Cardiac muscle cell (in vitro differentiated cells and primary cell): Measurements from ENCODE around the gene PTGFRN. TPM values are rescaled to one million over a fixed set of nuclear protein-coding genes. Genes with fewer than 3 reads are reported as not detected.

Experiments used
- DNase-seq, 2 donors: peaks; one replicate each; pipeline versions ENCODE4 v3.0.0 to v3.0.0-alpha.2; 2010 to 2017; ENCODE audit warnings: low read depth in 1 of 2, low spot score in 1 of 2
- H3K27ac ChIP-seq: fragments of 200-600 bp; sonication (generic); 2 replicates; pipeline ENCODE4 v1.5.1; 2016
- H3K27me3 ChIP-seq: fragments of 200-600 bp; sonication (generic); 2 replicates; pipeline ENCODE4 v1.6.0; 2016; ENCODE audit warnings: control low read depth
- H3K36me3 ChIP-seq: fragments of 200-600 bp; sonication (generic); 2 replicates; pipeline ENCODE4 v1.5.1; 2016; ENCODE audit warnings: control low read depth
- H3K4me1 ChIP-seq: fragments of 200-600 bp; sonication (generic); 2 replicates; pipeline ENCODE4 v1.8.1; 2017; ENCODE audit warnings: low read depth, mild to moderate bottlenecking, mixed run types
- H3K4me3 ChIP-seq: fragments of 200-600 bp; sonication (generic); 2 replicates; pipeline ENCODE4 v1.5.1; 2016; ENCODE audit warnings: mild to moderate bottlenecking
- H3K9me3 ChIP-seq: fragments of 200-600 bp; sonication (generic); 2 replicates; pipeline ENCODE4 v1.5.1; 2017; ENCODE audit warnings: low read depth, mild to moderate bottlenecking, control low read depth
- polyA plus RNA-seq: library from polyadenylated mRNA; unstranded; fragments of >200 nt; fragmentation: Nextera tagmentation; extraction: Ambion mirVana; gene quantifications from 2 replicates; pipeline ENCODE4 v1.2.1, GENCODE V29; 2016
- total RNA-seq: library from RNA; depleted of rRNA; stranded (reverse); fragments of >200 nt; gene quantifications from 2 replicates; pipeline ENCODE4 v1.2.3, GENCODE V29; 2016
- TF ChIP-seq, protein P1 (sequence below): IDR thresholded peaks from 2 replicates; pipeline ENCODE4 v1.5.1; 2012; ENCODE audit warnings: low read depth, mild to moderate bottlenecking, low read length

The PTGFRN gene
- total and polyA plus RNA-seq, 2 experiments from 2014 or later: 47.5 to 72.4 TPM

DNA sequence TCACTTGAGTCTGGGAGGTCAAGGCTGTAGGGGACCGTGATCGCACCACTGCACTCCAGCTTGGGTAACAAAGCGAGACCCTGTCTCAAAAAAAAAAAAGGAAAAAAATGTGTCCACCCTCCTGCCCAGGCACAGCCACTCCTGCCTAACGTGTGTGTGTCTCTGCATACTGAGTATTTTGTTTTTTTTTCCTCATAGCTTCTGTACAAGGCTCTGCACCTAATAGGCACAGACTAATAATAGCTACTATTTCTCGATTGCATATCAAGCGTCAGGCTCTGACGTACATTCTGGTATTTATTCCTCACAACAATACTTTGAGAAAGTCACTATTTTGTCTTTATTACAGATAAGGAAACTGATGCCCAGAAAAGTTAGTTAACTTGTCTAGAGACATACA lies 5.0 kb downstream of the PTGFRN start:
- no peak overlapping the region for H3K27ac ChIP-seq
- TF ChIP-seq, protein P1, sequence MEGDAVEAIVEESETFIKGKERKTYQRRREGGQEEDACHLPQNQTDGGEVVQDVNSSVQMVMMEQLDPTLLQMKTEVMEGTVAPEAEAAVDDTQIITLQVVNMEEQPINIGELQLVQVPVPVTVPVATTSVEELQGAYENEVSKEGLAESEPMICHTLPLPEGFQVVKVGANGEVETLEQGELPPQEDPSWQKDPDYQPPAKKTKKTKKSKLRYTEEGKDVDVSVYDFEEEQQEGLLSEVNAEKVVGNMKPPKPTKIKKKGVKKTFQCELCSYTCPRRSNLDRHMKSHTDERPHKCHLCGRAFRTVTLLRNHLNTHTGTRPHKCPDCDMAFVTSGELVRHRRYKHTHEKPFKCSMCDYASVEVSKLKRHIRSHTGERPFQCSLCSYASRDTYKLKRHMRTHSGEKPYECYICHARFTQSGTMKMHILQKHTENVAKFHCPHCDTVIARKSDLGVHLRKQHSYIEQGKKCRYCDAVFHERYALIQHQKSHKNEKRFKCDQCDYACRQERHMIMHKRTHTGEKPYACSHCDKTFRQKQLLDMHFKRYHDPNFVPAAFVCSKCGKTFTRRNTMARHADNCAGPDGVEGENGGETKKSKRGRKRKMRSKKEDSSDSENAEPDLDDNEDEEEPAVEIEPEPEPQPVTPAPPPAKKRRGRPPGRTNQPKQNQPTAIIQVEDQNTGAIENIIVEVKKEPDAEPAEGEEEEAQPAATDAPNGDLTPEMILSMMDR: no peak
- no peak for DNase-seq
- no peaks in the 10 kb centered on the region for H3K27me3 ChIP-seq
- no peaks in the 10 kb centered on the region for H3K36me3 ChIP-seq
- no peaks in the 10 kb centered on the region for H3K9me3 ChIP-seq
- H3K4me3 ChIP-seq: no peak overlapping the region
- H3K4me1 ChIP-seq: peaks cover 40% of the 10 kb centered on the region

DNA sequence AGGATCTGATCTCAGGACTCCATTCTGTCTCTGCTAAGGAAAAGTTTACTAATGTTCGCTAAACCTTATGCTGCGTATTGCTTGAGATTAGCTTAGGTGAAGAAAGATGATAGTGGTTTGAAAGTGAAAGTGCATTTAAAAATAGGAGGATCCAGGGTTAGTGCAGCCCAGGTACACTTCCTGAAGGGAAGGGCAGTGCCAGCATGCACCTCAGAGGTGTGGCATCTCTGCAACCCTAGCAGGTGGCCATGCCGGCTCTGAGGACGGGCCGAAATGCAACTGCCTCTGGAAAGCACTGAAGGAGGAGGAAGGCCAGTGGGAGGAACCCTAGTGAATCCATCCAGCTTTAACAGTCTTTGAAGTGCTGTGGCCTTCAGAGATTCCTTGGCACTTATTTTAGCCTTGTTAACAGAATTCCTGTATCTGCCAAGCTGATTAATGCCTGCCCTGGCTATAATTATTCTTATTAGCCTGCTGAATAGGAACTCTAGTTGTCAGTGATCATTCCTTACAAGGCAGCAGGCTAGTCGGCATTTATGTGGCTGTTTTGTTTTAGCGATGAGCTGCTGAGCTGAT lies 5.5 kb downstream of the PTGFRN start:
- Histone ChIP-seq H3K4me3 (no peak overlapping the region), H3K4me1 (peaks cover 43% of the 10 kb centered on the region), H3K9me3 (no peaks in the 10 kb centered on the region), H3K36me3 (no peaks in the 10 kb centered on the region), H3K27me3 (no peaks in the 10 kb centered on the region), H3K27ac (no peak overlapping the region)
- peak; percentile 13 to 27 for DNase-seq
- TF ChIP-seq, protein P1: no peak

DNA sequence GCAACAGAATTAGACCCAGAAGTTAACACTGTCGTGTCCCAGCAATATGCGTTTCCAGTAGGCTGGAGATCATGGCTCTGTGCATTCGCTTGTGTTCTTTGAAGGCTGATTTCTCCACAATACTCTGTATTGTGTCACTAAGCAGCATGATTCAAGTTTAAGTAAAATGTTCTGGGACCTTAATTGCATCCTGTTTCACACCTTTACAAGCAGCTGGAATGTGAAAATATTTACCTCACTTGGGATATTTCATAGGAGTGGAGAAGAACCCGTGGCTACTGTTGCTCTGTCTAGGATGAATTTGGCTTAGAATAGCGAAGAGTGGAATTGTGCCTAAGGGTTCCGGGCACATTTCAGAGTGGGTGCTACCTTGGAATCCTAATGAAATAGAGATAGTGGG lies 6.3 kb downstream of the PTGFRN start:
- H3K4me1 ChIP-seq: peaks cover 45% of the 10 kb centered on the region
- TF ChIP-seq, protein P1: no peak
- H3K27me3 ChIP-seq: no peaks in the 10 kb centered on the region
- no peak overlapping the region for H3K27ac ChIP-seq
- H3K4me3 ChIP-seq: no peak overlapping the region
- H3K36me3 ChIP-seq: no peaks in the 10 kb centered on the region
- no peak for DNase-seq
- no peaks in the 10 kb centered on the region for H3K9me3 ChIP-seq

DNA sequence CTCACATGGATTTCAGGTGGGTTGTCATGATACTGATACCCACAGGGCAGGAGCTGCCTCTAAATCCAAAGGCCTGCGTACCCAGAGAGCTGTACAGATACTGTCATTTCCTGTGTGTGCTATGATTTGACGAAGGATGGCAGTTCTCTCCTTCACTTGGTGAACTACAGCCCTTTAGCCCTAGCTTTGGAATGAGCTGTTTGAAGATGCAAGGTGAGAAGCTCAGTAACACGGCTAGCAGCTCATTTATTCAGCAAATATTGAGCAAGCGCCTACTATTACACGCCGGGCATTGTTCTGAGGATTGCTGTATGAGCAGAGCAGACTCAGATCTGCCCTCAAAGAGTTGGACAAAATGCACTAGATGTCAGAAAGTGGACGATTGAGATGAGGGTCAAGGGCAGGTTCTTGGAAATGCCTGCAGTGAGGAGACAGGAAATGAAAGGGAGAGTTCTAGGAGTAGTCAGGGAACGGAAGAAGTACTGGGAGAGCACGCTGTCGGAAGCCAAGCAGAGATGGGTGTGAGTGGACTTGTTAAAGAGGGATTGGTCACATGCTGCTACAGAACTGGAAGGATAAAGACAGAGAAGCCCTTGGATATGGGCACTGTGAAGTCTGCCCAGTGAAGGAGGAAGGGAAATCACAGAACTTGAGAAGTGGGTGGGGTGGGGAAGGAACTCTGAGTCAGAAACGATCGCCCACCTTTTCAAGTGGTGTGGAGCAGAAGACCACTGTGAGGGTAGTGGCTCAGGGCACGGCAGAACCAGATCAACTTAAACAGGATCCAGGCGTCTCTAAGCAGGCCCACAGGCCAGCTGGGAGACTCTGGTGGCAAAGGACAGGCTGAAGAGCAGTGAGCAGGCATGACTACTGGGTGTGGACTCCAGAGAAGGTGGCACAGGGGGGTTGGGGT lies 7.1 kb downstream of the PTGFRN start:
- no peaks in the 10 kb centered on the region for H3K36me3 ChIP-seq
- DNase-seq: peak in 1 of 2 donors; percentile 16
- no peaks in the 10 kb centered on the region for H3K27me3 ChIP-seq
- H3K4me3 ChIP-seq: no peak overlapping the region
- TF ChIP-seq, protein P1: no peak
- H3K27ac ChIP-seq: no peak overlapping the region
- no peaks in the 10 kb centered on the region for H3K9me3 ChIP-seq
- H3K4me1 ChIP-seq: peaks cover 38% of the 10 kb centered on the region

DNA sequence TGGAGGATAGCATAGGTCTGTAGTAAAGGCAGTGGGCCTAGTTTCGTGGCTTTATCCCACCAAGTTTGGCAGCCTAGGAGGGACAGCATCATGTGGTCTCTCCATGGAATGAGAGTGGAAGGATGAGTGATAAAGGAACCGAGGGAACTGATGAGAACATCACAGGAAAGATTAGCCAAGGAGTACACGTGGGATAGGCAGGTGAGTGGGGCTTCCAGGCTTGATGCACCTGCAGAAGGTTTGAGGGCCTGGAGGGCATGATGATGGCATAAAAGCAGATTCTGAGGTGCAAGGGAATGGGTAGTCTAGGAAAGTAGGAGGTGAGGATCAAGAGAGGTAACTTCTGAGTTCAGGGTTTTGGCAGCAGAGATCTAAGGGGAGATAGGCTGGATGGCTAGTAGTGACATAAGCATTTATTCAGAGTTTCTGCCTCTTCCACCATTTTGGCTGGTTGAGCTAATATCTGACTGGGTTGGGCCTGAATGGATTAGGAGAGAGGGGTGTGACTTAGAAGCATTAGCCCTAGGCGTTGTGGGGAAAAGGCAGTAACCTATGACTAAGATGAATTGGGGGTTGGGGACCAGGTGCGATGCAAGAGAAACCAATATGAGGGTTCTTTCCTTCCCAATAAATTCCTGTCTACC lies 9.1 kb downstream of the PTGFRN start:
- Histone ChIP-seq H3K27me3 (no peaks in the 10 kb centered on the region), H3K27ac (no peak overlapping the region), H3K9me3 (no peaks in the 10 kb centered on the region), H3K4me1 (peaks cover 40% of the 10 kb centered on the region), H3K36me3 (no peaks in the 10 kb centered on the region), H3K4me3 (no peak overlapping the region)
- DNase-seq: no peak
- TF ChIP-seq, protein P1: no peak
